Ovary (tissue), 3 donors: ENCODE measurements around the gene DDHD1.

Source experiments
- CTCF ChIP-seq, 3 donors: fragments of 450-650 bp in 2 of 3; fragments of 200-600 bp in 1 of 3; IDR thresholded peaks; one replicate each; pipeline versions ENCODE4 v1.5.1 to v1.8.0; 2016 to 2022; ENCODE audit warnings: antibody characterized with exemption in 3 of 3, mild to moderate bottlenecking in 1 of 3
- POLR2A ChIP-seq: fragments of 450-650 bp; IDR thresholded peaks from one replicate; pipeline ENCODE4 v1.6.1; 2017; ENCODE audit warnings: antibody characterized with exemption, mild to moderate bottlenecking, moderate library complexity
- donor health status: DM: no; HTN: no; CAD: no.

DNA sequence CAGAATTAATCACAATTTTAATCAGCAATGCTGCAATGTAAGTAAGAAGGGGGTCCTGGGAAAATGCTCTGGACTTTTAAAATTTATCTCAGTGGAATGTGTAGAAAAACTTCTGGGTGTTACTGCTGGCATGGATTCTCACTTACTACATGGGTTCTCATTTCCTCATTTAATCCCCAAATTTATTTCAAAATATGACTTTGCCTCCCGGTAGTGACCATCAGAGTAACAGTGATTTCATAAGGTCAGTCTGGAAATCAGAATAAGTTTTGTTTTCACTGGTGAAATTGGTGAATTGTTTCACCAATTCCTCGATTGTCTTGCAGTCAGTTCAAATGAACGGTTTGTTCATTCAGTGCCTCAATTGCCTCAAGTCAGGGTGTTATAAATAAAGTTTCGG is 22.3 kb upstream of the DDHD1 start:
- TF ChIP-seq CTCF (IDR thresholded peaks at IDR 0.05) (no peak), POLR2A (no peak)
